Measurements from ENCODE around the gene PARD3. TPM values are rescaled to one million over a fixed set of nuclear protein-coding genes. Genes with fewer than 3 reads are reported as not detected.
A peak's percentile ranks its signal among the peaks of the same experiment; 100 is the strongest.

The PARD3 gene
- total RNA-seq, 1 donor from 2014 or later, result 39.6 TPM

GRCh38 chr10:34348917-34349485, 466.1 kb downstream of the PARD3 start:
- DNase-seq (ENCODE audit: low spot score), result no peak

DNA sequence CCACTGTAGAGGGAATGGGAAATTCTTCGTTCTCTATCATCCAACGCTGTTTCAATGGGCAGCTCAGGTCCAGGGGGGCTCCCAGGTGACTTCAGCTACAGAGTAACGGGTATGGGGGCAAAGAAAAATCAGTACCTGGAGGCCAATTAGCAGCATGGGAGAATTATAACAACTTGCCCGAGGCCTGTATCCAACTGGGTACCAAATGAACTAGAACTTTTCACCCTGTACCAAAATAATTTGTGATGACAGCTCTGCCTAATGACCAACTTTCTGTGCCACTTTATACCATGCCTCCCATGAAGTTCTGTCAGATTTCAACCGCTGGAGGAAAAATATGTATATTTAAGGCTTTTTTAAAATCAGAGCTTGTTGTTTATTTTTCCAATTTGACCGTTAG, 467.1 kb downstream of the PARD3 start:
- no peak for DNase-seq (ENCODE audit: low spot score)

DNA sequence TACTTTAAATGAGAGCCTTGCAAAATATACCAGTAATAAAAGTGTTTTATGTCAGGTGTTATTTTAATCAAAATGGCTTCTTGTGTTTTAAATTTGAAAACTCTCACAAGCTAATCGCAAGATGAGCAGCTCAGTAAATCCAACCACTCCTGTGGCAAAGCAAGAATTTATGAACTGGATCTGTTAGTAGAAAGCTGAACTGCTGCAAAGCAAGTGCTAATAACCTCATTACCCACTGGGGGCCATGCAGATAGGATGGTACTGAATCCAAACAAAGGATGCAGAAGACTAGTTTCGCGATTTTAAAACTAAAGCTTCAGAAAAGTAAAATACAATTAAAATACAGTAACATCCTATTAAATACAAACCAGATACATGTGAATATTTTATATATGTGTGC, 468.0 kb downstream of the PARD3 start:
- DNase-seq (ENCODE audit: low spot score), result no peak

GRCh38 chr10:34346516-34347100, 468.5 kb downstream of the PARD3 start:
- DNase-seq (ENCODE audit: low spot score), result no peak

GRCh38 chr10:34345383-34345782, 469.7 kb downstream of the PARD3 start:
- DNase-seq (ENCODE audit: low spot score), result no peak

DNA sequence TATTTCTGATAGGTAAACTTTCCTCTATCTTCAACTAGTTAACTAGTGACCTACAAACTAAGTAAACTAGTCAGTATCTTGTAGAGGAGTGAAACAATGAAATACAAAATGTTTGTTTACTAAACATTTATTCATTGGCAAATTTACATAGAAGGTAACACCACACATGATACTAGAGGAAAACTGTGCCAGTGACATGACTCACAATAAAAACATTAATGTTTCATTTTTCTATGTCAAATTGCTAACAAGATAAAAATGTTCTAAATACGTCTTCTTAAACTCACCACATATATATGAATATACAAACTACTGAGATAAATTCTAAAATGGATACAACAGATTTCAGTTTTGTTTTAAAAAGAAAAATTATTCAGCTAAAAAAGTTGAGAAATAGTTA, 471.3 kb downstream of the PARD3 start:
- DNase-seq (ENCODE audit: low spot score), result no peak

DNA sequence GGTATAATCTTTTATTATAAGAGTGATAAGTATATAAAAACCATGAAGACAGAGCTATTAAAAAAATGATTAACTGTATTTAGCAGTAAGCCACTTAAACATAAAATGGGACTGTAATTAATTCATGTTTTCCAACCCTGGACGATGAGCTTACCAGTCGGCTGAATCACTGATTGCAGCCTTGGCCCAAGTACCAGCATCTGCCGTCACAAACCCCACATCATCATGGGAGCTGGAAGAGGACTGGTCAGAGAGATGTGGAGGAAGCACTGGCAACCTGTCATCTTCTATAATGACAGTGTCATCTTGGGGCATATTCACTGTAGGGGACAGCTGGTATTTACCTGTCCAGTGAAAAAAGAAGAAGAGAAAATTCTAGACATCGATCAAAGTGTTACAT, 473.6 kb downstream of the PARD3 start:
- no peak for DNase-seq (ENCODE audit: low spot score)

- no peak for DNase-seq (ENCODE audit: low spot score)
Observed at GRCh38 chr10:34340934-34341333, 474.2 kb downstream of the PARD3 start.

DNA sequence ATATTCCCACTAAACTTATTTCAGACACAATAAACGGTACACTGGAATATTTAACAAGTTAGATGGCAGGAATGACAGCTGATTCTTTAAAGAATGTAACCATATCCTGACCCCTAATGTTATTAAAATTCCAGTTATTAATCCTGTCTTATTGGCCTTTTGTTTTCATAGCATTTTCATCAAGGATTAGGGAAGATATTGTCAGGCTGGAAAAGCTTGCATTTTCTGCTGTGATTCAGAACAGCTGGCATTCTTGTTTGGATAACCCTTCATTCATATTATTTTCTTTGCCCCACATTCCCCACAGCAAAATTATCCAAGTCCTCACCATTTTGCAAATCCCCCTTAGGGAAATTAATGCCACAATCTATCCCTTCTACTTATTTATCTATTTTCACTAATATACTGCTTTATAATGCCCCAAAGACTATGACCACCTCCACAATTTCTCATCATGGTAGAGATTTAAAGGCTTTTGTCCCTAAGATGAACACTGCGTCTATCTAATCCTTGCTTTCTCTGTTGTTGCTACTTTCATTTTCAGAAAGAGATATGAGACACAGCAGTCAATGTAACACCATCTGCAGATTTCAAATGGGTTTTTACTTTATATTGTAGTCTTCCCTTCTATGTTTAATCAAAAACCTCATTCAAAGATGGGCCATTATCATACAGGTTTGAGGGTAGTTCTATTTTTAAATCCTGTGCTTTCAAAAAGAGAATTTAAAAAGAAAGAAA, 475.1 kb downstream of the PARD3 start:
- DNase-seq (ENCODE audit: low spot score), result no peak

DNA sequence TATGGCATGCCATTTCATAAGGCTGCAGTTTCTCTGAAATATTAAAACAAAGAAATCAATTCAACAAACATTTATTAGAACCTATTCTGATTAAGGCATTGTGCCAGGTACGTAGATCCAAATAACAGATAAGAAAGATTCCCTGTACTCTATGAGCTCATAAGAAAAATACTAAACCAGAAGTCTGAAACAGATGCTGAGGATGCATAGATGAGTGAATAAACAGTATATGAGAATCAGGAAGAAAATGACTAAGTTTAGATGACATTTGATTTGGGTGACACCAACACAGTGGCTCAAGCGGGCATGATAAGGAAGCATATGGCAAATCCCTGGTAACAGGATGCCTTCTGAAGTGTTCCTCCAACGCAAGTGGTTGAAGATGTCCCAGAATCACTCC, 477.2 kb downstream of the PARD3 start:
- no peak for DNase-seq (ENCODE audit: low spot score)

- DNase-seq (ENCODE audit: low spot score), result no peak
Observed at GRCh38 chr10:34335960-34336690, 479.0 kb downstream of the PARD3 start.

DNA sequence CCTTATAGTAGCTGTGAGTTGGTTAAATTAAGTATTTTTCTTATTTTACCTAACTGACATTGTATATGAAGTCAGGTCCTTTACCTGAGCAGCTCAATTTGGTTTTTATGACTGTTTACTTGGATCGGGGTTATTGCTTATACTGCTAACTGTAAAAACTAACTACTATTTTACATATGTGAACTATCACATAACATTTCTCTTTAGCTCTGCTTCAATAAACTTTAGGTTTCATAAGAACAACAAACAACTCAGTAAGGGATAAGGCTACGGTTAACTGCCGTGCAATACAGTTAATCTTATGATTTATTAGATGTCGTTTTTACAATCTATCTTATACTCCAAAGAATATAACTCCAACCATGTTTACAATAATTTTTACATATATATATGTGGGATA, 480.2 kb downstream of the PARD3 start:
- no peak for DNase-seq (ENCODE audit: low spot score)

GRCh38 chr10:34333513-34333912, 481.6 kb downstream of the PARD3 start:
- no peak for DNase-seq (ENCODE audit: low spot score)

GRCh38 chr10:34327184-34327583, 487.9 kb downstream of the PARD3 start:
- no peak for DNase-seq (ENCODE audit: low spot score)

DNA sequence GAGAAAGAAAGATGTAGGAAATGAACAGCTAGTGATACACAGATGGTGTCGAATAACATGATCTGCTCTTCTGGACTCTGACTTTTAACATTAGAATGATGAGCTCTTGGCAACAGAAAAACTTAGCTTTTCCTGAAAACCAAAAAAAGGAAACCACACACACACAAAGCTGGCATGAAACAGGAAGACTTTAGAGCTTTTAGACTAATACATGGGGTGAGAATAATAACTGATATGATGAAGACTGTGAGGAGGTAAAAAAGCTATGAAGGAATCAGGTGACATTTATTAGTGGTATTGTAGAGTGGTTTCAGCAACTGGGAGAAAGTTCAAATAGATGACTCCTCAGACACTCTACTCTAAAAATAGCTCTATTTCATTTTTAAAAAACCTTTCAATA, 491.9 kb downstream of the PARD3 start:
- DNase-seq (ENCODE audit: low spot score), result no peak

DNA sequence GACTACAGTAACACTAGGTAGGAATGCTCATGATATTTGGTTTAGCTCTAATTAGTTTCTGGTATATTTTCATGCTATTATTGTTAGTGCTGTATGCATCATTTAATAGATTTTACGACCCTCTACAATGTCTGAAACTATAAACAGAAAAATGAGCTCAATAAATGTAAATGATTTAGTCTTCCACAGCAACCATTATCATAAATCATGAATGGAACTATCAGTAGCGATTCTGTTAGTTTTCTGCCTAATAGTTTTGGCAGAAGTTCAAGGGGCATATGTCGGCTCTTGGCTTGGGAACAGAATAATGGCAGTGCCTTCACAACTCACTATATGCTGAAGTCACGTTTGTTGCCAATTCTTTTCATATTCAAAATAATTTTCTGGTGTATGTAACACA, 494.8 kb downstream of the PARD3 start:
- DNase-seq (ENCODE audit: low spot score), result no peak

GRCh38 chr10:34319197-34319846, 495.8 kb downstream of the PARD3 start:
- peak; percentile 78 for DNase-seq (ENCODE audit: low spot score)

DNA sequence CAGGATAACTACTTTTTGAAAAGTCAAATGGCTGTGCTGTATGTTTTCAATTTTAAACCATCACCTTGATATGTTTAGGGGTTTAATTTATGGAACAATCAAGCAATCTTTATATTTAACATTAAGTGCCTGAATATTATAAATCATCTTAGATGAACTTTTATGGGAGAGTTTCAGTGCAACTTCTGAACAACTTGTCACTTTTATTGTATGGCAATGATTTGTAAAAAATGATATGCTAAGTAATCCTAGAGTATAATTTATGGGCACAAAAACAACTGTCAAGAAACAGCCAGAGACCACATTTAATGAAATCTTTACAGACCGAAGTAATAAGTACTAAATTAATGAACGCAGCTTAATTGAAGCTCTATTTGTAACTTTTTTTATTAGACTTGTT, 498.9 kb downstream of the PARD3 start:
- DNase-seq (ENCODE audit: low spot score), result no peak

DNA sequence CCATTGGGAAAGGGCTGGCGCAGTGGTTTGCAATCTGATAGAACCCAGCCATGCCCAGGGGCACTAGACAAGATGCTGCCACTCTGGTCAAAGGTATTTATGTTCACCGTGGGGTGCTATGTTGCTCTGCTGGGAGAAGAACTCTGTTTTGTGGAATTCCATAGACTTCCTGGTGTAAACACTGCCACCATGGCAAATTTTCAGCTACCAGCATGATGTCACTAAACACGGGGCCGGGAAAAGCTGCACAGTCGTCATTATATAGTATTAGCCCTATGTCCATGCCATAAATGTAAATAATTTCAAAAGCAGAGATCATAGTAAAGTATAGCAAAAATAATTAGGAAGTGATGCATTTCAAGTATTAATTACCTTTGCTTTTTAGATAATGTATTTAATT, 500.6 kb downstream of the PARD3 start:
- no peak for DNase-seq (ENCODE audit: low spot score)

GRCh38 chr10:34313888-34314287, 501.2 kb downstream of the PARD3 start:
- DNase-seq (ENCODE audit: low spot score), result no peak

DNA sequence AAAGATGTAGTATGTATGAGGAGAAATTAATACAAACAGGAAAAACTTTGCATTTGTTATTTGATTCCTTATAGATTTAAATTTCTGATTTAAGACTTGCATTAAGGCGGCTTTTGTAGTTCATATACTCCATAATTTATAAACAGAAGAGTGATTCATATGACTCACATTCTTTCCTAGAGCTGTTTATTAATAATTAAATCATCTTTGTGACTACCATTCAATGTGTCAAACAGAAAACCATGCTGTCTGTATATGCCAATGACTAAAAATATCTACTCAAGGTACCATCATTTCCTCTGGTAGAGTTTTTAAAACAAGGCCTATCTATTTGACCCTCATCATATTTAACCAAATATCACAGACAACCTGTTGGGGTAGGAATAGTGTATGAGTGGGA, 501.7 kb downstream of the PARD3 start:
- no peak for DNase-seq (ENCODE audit: low spot score)

- no peak for DNase-seq (ENCODE audit: low spot score)
Observed at GRCh38 chr10:34311679-34312078, 503.4 kb downstream of the PARD3 start.

Measured in mucosa of gallbladder (tissue), 1 donor.